Suprapubic skin (tissue), 4 donors: ENCODE results near the gene CUBN.

Experiments
- POLR2A ChIP-seq, 2 donors: fragments of 450-650 bp; IDR thresholded peaks; one replicate each; pipeline ENCODE4 v1.6.1; 2017; ENCODE audit warnings: antibody characterized with exemption in 2 of 2, mild to moderate bottlenecking in 2 of 2, moderate library complexity in 2 of 2
- POLR2AphosphoS5 ChIP-seq, 3 donors: sonication (generic); formaldehyde crosslinking; IDR thresholded peaks; one replicate each; pipeline ENCODE4 v1.6.1; 2017; ENCODE audit warnings: antibody characterized with exemption in 3 of 3
- TF ChIP-seq, protein P1 (sequence below), 2 donors: fragments of 200-600 bp in 1 of 2; fragments of 450-650 bp in 1 of 2; sonication (generic) in 1 of 2; IDR thresholded peaks; one replicate each; pipeline ENCODE4 v1.5.1; 2016 to 2019; ENCODE audit warnings: antibody characterized with exemption in 2 of 2, mild to moderate bottlenecking in 1 of 2, moderate library complexity in 1 of 2

GRCh38 chr10:16987976-16988610 is 141.5 kb downstream of the CUBN start:
- TF ChIP-seq, protein P1, sequence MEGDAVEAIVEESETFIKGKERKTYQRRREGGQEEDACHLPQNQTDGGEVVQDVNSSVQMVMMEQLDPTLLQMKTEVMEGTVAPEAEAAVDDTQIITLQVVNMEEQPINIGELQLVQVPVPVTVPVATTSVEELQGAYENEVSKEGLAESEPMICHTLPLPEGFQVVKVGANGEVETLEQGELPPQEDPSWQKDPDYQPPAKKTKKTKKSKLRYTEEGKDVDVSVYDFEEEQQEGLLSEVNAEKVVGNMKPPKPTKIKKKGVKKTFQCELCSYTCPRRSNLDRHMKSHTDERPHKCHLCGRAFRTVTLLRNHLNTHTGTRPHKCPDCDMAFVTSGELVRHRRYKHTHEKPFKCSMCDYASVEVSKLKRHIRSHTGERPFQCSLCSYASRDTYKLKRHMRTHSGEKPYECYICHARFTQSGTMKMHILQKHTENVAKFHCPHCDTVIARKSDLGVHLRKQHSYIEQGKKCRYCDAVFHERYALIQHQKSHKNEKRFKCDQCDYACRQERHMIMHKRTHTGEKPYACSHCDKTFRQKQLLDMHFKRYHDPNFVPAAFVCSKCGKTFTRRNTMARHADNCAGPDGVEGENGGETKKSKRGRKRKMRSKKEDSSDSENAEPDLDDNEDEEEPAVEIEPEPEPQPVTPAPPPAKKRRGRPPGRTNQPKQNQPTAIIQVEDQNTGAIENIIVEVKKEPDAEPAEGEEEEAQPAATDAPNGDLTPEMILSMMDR (IDR thresholded peaks at IDR 0.05) = no peak
- no peak for TF ChIP-seq POLR2A (IDR thresholded peaks at IDR 0.05)
- no peak for TF ChIP-seq POLR2AphosphoS5 (IDR thresholded peaks at IDR 0.05)
